HepG2 (cell line): ENCODE data around the gene SLC6A9. TPM values are rescaled to one million over a fixed set of nuclear protein-coding genes. Genes with fewer than 3 reads are reported as not detected.
A peak's percentile ranks its signal among the peaks of the same experiment; 100 is the strongest.

Experiments used
- CTCF ChIP-seq: sonication (generic); formaldehyde crosslinking; IDR thresholded peaks from 2 replicates; pipeline ENCODE4 v1.5.0; 2020; ENCODE audit warnings: mild to moderate bottlenecking, missing genetic modification reagents, moderate library complexity
- ELF1 ChIP-seq: sonication (generic); formaldehyde crosslinking; IDR thresholded peaks from 2 replicates; pipeline ENCODE4 v1.4.0; 2020; ENCODE audit warnings: missing genetic modification reagents
- FOXA3 ChIP-seq: IDR thresholded peaks from 2 replicates; pipeline ENCODE4 v1.6.1; 2016; ENCODE audit warnings: missing genetic modification reagents, missing compliant biosample characterization
- FOXJ3 ChIP-seq: sonication (generic); formaldehyde crosslinking; IDR thresholded peaks from 2 replicates; pipeline ENCODE4 v1.4.0; 2020; ENCODE audit warnings: missing genetic modification reagents, mild to moderate bottlenecking, borderline replicate concordance
- GPN1 ChIP-seq: sonication (generic); formaldehyde crosslinking; IDR thresholded peaks from 2 replicates; pipeline ENCODE4 v1.5.1; 2020; ENCODE audit warnings: missing genetic modification reagents, borderline replicate concordance
- KDM2A ChIP-seq: sonication (generic); formaldehyde crosslinking; IDR thresholded peaks from 2 replicates; pipeline ENCODE4 v1.4.0; 2020; ENCODE audit warnings: low read depth, missing genetic modification reagents, borderline replicate concordance
- KDM4B ChIP-seq: sonication (generic); formaldehyde crosslinking; IDR thresholded peaks from 2 replicates; pipeline ENCODE4 v1.4.0; 2020; ENCODE audit warnings: missing genetic modification reagents
- MTA1 ChIP-seq: sonication (generic); formaldehyde crosslinking; IDR thresholded peaks from 2 replicates; pipeline ENCODE4 v1.4.0; 2020; ENCODE audit warnings: missing genetic modification reagents, mild to moderate bottlenecking, borderline replicate concordance
- NFE2 ChIP-seq: sonication (generic); formaldehyde crosslinking; IDR thresholded peaks from 2 replicates; pipeline ENCODE4 v1.4.0; 2020; ENCODE audit warnings: missing genetic modification reagents
- PAWR ChIP-seq: sonication (generic); formaldehyde crosslinking; IDR thresholded peaks from 2 replicates; pipeline ENCODE4 v1.4.0; 2020; ENCODE audit warnings: missing genetic modification reagents, mild to moderate bottlenecking, borderline replicate concordance
- SRSF4 ChIP-seq: fragments of 200-400 bp; formaldehyde crosslinking; IDR thresholded peaks from one replicate; pipeline ENCODE4 v1.6.1; 2018; ENCODE audit warnings: mild to moderate bottlenecking, low read depth, low read length, moderate library complexity; ENCODE audit not compliant: poor library complexity, severe bottlenecking
- SRSF9 ChIP-seq: fragments of 200-400 bp; formaldehyde crosslinking; IDR thresholded peaks from 2 replicates; pipeline ENCODE4 v1.6.1; 2018; ENCODE audit warnings: borderline replicate concordance, mild to moderate bottlenecking, low read depth, low read length; ENCODE audit not compliant: insufficient read depth, poor library complexity, severe bottlenecking
- XRCC5 ChIP-seq: fragments of 200-400 bp; formaldehyde crosslinking; optimal IDR thresholded peaks from 2 replicates; pipeline ENCODE3; 2017; ENCODE audit warnings: mild to moderate bottlenecking, low read length
- ZFP91 ChIP-seq: sonication (generic); formaldehyde crosslinking; IDR thresholded peaks from 2 replicates; pipeline ENCODE4 v1.9.0; 2022; ENCODE audit warnings: missing genetic modification reagents, mild to moderate bottlenecking, borderline replicate concordance
- ZNF180 ChIP-seq: sonication (generic); formaldehyde crosslinking; IDR thresholded peaks from 2 replicates; pipeline ENCODE4 v1.4.0; 2020; ENCODE audit warnings: low read depth, missing genetic modification reagents, borderline replicate concordance
- ZNF235 ChIP-seq: sonication (generic); formaldehyde crosslinking; IDR thresholded peaks from 2 replicates; pipeline ENCODE4 v1.8.1; 2023; ENCODE audit warnings: mild to moderate bottlenecking, missing genetic modification reagents, borderline replicate concordance
- ZNF34 ChIP-seq: sonication (generic); formaldehyde crosslinking; IDR thresholded peaks from 2 replicates; pipeline ENCODE4 v1.4.0; 2020; ENCODE audit warnings: mild to moderate bottlenecking, missing genetic modification reagents, borderline replicate concordance
- ZNF747 ChIP-seq: sonication (generic); formaldehyde crosslinking; IDR thresholded peaks from 2 replicates; pipeline ENCODE4 v1.8.1; 2023; ENCODE audit warnings: missing genetic modification reagents, mild to moderate bottlenecking, borderline replicate concordance
- polyA plus RNA-seq, 8 experiments: library from polyadenylated mRNA; depleted of rRNA in 3 of 8; stranded (reverse) in 7 of 8; unstranded in 1 of 8; fragments of >200 nt; fragmentation: Illumina TruSeq in 4 of 8; extraction: Trizol in 4 of 8; gene quantifications; 2 replicates each; pipeline versions ENCODE4 v1.2.1 to v1.2.3, GENCODE V29; 2011 to 2016; ENCODE audit warnings: low read depth in 4 of 8, missing spikeins in 1 of 8, mixed read lengths in 1 of 8; ENCODE audit not compliant: insufficient read depth in 1 of 8
- total RNA-seq, 5 experiments: library from RNA; depleted of rRNA; stranded (reverse); fragments of >200 nt; fragmentation: Illumina TruSeq; extraction: Trizol; gene quantifications; 2 replicates each; pipeline ENCODE4 v1.2.3, GENCODE V29; 2016; ENCODE audit warnings: low read depth in 1 of 5
- TF ChIP-seq, protein P1 (sequence below): sonication (generic); formaldehyde crosslinking; IDR thresholded peaks from 2 replicates; pipeline ENCODE4 v1.4.0; 2020; ENCODE audit warnings: missing genetic modification reagents, mild to moderate bottlenecking, borderline replicate concordance
- TF ChIP-seq, protein P2 (sequence below): sonication (generic); formaldehyde crosslinking; conservative IDR thresholded peaks from 2 replicates; pipeline ENCODE4 v1.8.0; 2022; ENCODE audit warnings: mild to moderate bottlenecking, moderate library complexity, missing genetic modification reagents
- TF ChIP-seq, protein P3 (sequence below): sonication (generic); formaldehyde crosslinking; IDR thresholded peaks from 2 replicates; pipeline ENCODE4 v1.5.0; 2020; ENCODE audit warnings: missing genetic modification reagents

Gene SLC6A9
- total and polyA plus RNA-seq, 2 of the 13 experiments (the other 11 are each of a cell fraction or from before 2014, with no cell fraction given): 8.5 to 9.9 TPM

DNA sequence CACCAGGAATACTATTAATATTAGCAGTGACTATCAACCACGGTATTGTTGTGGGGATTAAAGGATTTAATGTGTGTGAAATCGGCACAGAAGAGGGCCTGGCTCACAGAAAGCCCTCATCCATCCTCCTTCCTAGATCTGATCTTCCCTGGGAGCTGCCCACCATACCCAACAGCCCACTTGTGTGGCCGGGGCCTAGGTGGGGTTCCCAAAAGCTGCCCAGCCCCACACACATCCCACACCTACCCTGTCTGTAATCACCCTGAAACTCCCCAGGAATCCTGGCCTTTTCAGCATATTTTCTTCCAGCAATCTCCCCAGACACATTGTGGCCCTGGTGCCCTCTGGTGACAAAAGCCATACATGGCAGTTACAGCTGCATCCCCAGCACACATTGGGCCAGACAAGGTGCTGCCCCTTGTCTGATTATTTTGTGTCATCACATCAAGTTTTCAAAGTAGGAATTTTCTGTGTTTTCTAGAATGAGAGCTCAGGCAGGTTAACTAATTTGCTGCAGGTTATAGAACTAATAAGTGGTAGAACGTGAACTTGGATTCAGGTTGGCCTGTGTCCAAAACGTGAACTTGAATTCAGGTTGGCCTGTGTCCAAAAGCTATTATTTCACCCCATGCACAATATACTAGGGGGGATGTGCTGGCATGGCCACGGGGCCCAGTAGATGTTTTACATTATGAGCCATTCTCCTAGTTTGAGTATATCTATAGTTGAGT is 5.3 kb upstream of the SLC6A9 start (continued):
- TF ChIP-seq, protein P1, sequence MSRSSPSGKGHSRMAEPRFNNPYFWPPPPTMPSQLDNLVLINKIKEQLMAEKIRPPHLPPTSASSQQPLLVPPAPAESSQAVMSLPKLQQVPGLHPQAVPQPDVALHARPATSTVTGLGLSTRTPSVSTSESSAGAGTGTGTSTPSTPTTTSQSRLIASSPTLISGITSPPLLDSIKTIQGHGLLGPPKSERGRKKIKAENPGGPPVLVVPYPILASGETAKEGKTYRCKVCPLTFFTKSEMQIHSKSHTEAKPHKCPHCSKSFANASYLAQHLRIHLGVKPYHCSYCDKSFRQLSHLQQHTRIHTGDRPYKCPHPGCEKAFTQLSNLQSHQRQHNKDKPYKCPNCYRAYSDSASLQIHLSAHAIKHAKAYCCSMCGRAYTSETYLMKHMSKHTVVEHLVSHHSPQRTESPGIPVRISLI: no peak
- TF ChIP-seq NFE2 (no peak), ZNF180 (CRISPR knock-in tag) (no peak), GPN1 (no peak), KDM4B (0 out of 2 replicates have a peak, but pooled peaks have one; percentile 32), MTA1 (CRISPR knock-in tag) (no peak), ZNF34 (CRISPR knock-in tag) (no peak), ZNF747 (CRISPR knock-in tag) (no peak), PAWR (CRISPR knock-in tag) (no peak), SRSF9 (no peak), XRCC5 (peak; percentile 50), KDM2A (0 out of 2 replicates have a peak, but pooled peaks have one; percentile 35), ZNF235 (CRISPR knock-in tag) (no peak), CTCF (CRISPR knock-in tag) (peak; percentile 94), ELF1 (CRISPR knock-in tag) (0 out of 2 replicates have a peak, but pooled peaks have one; percentile 22), SRSF4 (no peak), FOXJ3 (CRISPR knock-in tag) (no peak), ZFP91 (CRISPR knock-in tag) (peak; percentile 49; the same call in 1 of the 2 replicates), FOXA3 (CRISPR knock-in tag) (no peak; the same call in 1 of the 2 replicates)
- TF ChIP-seq, protein P2, sequence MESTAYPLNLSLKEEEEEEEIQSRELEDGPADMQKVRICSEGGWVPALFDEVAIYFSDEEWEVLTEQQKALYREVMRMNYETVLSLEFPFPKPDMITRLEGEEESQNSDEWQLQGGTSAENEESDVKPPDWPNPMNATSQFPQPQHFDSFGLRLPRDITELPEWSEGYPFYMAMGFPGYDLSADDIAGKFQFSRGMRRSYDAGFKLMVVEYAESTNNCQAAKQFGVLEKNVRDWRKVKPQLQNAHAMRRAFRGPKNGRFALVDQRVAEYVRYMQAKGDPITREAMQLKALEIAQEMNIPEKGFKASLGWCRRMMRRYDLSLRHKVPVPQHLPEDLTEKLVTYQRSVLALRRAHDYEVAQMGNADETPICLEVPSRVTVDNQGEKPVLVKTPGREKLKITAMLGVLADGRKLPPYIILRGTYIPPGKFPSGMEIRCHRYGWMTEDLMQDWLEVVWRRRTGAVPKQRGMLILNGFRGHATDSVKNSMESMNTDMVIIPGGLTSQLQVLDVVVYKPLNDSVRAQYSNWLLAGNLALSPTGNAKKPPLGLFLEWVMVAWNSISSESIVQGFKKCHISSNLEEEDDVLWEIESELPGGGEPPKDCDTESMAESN (CRISPR knock-in tag): peak; percentile 48
- TF ChIP-seq, protein P3, sequence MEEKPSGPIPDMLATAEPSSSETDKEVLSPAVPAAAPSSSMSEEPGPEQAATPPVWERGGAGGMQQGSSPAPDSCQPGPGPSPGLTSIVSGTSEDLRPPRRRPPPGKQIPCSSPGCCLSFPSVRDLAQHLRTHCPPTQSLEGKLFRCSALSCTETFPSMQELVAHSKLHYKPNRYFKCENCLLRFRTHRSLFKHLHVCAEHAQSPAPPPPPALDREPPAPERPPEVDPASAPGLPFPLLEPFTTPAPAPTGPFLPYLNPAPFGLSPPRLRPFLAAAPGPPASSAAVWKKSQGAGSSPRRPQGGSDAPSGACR (CRISPR knock-in tag): no peak
